Stimulated activated CD4-positive, alpha-beta T cell treated with anti-CD3 and anti-CD28 coated beads, TNF-alpha, amount 100 ng/mL, for 4 hours (primary cell): ENCODE data around the gene SNRPN.
"Not testable (repeated sequence)": the region's sequence is repeated elsewhere in the genome, so short reads cannot be mapped to it uniquely, and the experiment has no call there.

Experiments used
- DNase-seq, 3 experiments: peaks; one replicate each; pipeline ENCODE4 v3.0.0-alpha.2; 2020; ENCODE audit warnings: low read depth in 3 of 3

SNRPN gene

DNA sequence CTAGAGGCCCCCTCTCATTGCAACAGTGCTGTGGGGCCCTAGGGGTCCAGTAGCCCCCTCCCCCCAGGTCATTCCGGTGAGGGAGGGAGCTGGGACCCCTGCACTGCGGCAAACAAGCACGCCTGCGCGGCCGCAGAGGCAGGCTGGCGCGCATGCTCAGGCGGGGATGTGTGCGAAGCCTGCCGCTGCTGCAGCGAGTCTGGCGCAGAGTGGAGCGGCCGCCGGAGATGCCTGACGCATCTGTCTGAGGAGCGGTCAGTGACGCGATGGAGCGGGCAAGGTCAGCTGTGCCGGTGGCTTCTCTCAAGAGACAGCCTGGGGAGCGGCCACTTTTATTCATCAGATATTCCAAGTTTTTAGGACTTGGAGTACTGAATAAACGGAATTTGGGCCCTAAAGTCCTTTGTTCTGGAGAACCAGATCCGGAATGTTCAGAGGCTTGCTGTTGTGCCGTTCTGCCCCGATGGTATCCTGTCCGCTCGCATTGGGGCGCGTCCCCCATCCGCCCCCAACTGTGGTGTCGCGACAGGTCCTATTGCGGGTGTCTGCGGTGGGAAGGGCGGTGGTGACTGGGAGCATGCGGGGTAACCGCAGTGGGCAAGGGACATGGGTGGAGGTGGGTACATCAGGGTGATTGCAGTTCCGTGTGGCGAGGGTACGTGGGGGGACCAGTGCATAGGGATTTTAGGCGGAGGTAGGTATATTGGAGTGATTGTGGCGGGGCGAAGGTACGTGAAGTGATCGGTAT lies at the start of gene SNRPN, which contains the start of gene SNURF:
Gene SNRPN, plus strand, starts transcription at position 205 of the 748 bp plus-strand sequence. CDS start 19,467 bp downstream, outside the sequence.
Gene SNURF, plus strand, starts transcription at position 205 of the 748 bp plus-strand sequence. Its CDS starts 62 bp downstream, at position 267.
- DNase-seq: peak; percentile 32 to 42 (median 36)

DNA sequence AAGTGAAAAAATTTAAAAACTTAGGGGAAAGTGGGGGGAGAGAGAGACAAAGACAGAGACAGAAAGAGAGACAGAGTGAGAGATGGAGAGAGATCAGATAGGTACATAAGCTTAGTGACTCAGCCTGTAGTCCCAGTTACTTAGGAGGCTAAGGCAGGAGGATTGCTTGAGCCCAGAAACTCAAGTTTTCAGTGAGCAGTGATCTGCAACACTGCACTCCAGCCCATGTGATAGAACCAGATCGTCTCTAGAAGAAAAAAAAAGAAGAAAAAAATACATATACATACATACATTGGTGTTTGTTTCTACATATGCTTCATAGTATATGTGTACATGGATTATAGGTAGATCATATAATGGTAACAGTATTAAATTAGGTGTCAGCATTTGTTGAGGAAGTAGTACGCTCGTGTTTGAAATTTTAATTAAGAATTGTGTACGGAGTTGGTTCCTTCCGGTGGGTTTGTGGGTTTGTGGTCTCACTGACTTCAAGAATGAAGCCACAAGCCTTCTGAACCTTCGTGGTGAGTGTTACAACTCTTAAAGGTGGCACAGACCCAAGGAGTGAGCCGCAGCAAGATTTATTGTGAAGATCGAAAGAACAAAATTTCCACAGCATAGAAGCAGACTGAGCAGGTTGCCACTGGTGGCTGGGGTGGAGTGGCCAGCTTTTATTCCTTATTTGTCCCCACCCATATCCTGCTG lies 38.3 kb upstream of the SNRPN start:
- no peak for DNase-seq

DNA sequence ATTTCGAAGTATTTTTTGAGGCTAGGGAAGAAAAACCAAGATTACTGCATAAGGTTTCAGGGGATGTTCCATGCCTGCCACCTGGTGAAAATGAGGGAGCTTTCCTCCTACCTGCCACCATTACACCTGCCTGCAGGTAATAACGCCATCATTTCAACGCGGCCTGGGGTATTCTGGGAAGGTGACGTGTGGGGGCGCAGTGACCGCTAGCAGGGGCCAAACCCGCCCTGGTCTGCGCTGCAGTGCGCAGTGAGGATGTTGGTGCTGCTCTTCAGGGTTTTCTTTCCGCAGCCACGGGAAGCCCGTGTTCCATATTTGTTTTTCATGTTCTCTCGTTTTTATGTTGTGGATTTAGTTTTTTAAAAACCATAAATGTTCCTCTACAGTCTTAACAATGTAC lies 37.4 kb upstream of the SNRPN start:
- no peak for DNase-seq

DNA sequence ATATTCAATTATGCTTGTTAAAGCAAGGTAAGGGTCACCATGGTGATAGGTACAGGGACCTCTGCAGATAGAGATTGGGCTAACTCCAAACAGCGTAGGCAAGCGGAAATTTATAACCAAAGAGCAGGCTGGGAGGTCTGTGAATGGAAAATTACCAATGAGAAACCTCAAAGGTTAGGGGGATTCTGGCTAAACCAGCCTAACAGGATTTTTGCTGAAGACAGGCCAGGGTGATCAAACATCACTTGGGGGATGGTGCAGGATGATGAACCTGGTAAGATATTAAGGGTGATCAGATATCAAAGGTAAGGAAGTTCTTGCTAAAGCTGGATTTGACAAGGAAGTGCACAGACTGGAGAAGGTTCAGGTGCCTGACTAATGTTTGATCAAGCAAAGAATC lies 35.3 kb upstream of the SNRPN start:
- no peak for DNase-seq

DNA sequence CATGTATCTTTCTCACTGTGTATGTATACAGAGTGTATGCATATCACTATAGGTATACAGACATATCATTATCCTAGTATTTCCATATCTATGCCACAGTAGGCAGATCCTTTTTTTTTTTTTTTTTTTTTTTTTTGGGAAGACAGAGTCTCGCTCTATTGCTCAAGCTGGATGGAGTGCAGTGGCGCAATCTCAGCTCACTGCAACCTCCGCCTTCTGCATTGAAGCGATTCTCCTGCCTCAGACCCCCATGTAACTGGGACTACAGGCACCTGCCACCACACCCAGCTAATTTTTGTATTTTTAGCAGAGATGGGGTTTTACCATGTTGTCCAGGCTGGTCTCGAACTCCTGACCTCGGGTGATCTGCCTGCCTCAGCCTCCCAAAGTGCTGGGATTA lies 32.0 kb upstream of the SNRPN start:
- not testable (repeated sequence) for DNase-seq

DNA sequence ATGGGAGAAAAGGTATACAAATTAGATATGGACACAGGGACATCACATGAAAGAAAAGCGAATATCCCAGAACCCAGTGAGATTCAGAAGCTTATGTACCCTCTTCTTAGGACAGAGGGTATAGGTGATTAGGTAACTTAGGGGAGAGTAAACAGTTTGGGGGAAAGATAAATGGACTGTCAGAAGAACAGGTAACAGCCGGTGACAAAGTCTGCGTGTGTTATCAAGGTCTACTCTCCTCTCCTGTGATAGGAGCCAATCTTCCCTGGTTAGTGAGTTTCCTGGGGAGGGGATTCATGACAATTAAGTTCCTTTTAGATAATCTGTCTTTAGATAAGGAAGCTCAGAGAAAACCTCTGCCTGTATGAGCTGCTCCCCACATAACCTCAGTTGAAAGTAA lies 30.6 kb upstream of the SNRPN start:
- no peak for DNase-seq

DNA sequence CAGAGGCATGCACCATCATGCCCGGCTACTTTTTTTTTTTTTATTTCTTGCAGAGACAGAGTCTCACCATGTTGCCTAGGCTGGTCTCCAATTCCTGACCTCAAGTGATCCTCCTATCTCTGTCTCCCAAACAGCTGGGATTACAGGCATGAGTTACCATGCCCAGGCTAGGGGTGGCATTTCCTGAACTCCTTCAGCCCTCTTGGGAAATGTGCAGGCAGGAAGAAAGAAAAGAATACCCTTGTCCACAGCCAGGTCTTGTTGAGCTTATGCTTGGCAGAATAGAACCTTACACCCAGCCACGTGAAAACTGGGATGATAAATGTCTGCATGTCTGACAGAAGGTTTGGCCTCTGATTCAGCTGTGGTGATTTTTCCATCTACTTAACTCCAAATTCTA lies 30.2 kb upstream of the SNRPN start:
- no peak for DNase-seq

DNA sequence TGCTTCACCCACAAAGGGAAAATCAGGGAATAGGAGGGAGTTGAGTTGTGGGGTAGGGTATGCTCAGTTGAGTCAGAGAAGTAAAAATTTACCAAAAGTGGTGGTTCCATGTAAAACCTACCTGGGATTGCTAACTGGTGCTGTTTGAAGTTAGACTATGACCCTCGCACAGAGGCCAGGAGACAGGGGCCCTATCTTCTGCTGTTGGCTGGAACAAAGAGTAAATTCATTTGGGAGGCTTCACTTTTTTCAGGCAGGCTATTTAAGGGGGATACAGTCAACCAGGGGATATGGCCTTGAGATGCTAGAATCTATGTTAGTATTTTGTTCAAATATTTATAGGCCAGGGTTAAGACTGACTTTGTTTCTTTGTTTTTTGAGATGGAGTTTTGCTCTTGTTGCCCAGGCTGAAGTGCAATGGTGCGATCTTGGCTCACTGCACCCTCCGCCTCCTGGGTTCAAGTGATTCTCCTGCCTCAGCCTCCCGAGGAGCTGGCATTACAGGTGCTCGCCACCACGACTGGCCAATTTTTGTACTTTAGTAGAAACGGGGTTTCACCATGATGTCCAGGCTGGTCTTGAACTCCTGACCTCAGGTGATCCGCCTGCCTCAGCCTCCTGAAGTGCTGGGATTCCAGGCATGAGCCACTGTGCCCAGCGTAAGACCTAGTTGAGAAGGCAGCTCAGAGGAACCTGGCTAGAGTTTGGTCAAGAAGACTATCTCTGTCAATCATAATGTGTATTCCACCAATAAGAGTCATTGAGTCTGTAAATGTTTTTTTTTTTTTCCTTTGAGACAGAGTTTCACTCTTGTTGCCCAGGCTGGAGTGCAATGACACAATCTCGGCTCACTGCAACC lies 22.7 kb upstream of the SNRPN start:
- DNase-seq: not testable (repeated sequence)

DNA sequence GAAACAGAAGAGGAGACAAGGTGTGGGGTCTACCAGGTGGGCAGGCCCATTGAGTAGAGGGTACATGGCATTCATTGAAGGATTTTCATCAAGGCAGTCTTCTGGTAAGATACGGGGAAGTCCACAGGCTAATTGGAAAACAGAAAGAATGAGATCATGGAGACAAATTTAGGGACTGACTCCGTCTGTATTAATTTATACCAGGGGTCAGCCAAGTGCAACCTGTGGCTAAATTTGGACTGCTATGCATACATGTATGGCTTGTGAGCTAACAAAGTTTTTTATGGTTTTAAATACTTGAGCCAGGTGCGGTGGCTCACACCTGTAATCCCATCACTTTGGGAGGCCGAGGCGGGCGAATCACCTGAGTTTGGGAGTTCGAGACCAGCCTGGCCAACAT lies 21.1 kb upstream of the SNRPN start:
- no peak for DNase-seq

DNA sequence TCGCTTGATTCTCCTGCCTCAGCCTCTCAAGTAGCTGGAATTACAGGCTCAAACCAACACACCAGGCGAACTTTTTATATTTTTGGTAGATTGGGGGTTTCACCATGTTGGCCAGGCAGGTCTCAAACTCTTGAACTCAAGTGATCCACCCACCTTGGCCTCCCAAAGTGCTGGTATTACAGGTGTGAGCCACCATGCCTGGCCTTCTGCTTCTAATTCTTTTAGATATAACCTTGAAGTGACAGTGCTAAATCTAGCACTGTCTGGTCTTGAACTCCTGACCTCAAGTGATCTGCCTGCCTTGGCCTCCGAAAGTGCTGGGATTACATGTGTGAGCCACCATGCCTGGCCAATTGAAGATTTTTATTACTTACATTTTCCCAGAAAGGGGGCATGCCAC lies 16.6 kb upstream of the SNRPN start:
- not testable (repeated sequence) for DNase-seq

DNA sequence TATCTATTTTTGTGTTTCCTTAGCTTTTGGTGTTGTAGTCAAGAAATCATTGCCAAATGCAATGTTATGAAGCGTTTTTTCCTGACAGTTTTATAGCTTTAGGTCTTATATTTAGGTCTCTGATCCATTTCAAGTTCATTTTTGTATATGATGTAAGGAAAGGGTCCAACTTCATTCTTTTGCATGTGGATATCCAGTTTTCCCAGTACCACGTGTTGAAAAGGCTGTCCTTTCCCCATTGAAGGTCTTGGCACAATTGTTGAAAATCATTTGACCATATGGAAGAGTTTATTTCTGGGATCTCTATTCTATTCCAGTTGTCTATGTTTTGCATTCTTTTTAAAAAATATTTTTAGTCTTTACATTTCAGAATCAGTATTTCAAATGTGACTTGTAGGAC lies 14.6 kb upstream of the SNRPN start:
- DNase-seq: no peak

DNA sequence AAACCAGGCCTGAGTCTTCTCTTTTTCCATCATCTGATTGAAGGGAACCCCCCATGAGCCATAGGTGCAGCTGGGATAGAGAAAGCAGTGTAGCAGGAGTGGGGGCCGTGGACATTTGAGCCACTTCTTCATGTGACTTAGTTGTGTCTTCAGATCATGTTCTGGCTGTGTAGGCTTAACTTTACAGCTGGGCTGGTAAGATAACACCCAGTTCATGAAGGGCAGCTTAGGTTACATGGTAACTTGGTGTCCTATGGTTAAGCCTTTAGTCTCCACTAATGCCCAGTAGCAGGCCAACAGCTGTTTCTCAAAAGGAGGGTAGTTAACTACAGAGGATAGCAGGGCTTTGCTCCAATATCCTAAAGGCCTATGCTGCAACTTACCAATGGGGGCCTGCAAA lies 11.4 kb upstream of the SNRPN start:
- DNase-seq: no peak

DNA sequence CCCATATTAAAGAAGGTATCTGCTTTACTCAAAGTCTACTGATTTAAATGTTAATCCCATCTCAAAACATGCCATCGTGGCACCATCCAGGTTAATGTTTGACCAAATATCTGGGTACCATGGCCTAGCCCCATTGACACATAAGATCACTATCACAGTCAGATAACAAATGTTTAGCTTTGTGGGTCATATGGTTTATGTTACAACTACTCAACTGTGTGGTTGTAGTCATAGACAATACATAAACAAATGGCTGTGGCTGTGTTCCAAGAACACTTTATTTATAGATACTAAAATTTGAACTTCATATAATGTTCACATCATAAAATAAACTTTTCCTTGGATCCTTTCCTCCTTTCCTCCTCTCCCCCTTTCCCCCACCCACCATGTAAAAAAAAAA lies 9.8 kb upstream of the SNRPN start:
- DNase-seq: no peak

DNA sequence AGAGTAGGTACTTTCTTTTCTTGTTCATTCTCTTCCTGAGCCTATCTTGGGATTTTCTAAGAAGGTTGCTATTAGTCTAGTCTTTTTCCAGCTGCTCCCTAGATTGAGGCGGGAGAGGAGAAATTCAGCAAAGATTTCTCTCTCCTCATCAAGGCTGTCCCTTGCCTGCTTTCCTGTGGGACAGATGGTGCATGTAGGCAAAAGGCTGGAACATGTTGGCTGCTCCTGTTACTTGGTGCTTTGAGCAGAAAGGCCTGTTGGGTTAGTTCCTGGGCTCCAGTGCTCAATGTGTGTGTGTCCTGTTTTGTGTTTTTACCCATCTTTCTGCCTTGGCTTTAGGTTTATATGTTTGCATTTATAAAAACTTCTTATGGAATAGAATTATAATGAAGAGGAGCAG lies 9.1 kb upstream of the SNRPN start:
- no peak for DNase-seq

DNA sequence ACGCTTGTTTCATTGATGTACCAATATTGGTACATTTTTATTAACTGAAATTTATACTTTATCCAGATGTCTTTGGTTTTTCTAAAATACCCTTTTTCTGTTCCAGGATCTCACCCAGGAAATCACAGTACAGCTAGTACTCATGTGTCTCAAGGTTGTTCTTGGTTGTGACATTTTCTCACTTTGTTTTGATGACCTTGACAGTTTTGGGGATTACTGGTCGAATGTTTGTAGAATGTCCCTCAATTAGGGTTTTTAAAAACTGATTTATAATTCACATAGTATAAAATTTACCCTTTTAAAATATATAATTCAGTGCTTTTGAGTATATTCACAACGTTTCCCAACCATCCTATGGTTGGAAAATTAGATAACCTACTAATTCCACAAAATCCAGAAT lies 6.3 kb upstream of the SNRPN start:
- no peak for DNase-seq

DNA sequence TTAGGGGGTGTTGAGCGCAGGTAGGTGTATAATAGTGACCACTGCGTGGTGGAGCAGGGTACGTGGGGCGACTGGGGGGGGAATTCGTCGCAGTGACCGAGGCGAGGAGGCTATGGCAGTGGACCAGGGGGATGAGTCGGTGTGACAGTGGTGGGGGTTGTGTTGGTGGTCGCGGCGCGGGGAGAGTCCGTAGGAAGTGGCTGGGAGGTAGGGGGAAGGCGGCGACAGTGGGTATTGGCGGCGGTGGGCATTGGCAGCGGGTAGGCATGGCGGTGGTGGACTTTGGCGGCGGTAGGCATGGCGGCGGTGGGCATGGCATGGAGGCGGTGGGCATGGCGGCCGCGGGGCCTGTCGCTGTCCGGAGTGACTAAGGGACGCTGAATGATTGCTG lies 739 bp downstream of the SNRPN start:
- DNase-seq: no peak

DNA sequence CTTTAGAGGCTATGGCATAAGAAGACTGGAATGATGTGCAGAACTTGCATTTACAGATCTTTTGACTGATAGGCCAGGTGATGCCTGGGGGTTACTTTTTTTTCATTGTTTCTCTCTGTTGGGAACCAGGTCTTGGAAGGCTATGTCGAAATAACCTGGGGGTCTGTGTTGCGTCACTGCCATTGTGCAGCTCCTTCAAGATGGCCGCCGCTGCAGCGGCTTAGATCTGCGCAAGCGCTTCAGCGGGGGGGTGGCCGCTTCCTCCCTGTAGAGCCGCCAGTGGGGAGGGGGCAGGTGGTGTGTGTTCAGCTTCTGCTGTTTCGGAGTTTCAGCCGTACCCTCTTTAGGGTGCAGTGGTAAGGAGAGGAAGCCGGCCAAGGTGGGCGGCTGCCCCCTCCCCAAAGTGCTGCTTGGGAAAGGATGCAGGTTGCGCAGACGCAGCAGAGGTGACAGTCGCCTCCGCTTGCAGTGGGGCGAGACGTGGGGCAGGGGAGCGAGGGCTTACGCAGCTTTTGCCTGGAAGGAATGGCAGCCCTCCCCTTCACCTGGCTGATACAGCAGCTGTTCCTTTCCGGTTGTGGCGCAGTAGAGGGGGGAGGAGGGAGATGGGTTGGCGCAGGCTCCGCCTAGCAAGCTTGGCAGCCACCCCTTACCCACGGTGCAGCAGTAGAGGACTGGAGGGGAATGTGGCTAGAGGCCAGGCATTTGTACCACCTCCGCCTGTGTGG lies 1.5 kb downstream of the SNRPN start:
- DNase-seq: peak; percentile 39 to 59 (median 52)

DNA sequence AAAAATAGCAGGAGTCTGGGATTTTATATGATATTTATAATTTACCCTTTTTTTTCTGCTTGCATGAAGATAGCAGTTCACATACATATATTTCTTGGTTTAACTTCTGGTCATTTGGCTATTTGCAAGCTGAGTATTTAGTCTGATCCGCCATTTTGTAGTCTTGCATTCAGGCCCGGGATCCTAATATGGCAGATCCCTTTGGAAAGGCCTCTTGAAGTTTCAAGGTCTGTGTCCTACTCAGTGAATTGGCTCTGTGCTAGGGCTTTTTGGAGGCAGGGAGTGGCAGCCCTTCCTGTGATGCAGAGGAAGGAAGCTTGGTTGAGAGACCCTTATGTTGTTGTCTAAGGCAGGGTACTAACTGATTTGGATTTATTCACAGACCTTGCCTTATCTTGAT lies 2.9 kb downstream of the SNRPN start:
- DNase-seq: no peak

DNA sequence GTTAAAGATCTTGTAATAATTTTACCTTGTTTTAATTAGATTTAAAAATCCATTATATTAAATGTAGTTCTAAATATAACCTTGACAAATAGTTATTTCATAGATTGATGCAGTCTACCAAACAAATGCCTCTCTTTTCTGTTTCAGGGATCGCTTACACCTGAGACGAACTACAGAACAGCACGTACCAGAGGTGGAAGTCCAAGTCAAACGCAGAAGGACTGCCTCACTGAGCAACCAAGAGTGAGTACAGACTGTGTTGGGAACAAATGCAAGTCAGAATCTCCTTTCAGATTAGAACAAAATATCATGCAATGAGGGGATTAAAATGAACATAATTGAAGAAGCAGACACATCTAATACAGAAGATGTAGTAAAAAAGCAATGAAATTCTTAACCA lies 7.2 kb downstream of the SNRPN start:
- DNase-seq: no peak

DNA sequence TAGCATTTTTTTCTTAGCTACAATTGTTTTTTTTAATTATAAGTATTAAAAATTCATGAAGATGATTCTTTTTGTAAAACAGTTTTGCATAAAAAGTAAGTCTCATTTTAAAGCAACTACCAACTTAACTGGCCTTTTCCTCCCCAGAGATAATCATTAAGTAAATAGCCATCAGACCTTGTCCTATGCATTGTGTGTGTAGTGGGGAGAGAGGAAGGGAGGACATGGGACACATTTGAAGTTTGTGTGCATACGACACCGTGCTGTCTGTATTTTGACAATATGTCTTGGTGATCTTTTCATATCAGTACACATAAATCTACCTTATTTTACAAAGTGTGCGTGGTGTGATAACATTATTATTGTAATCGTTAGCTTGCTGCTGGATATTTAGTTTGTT lies 8.1 kb downstream of the SNRPN start:
- no peak for DNase-seq

DNA sequence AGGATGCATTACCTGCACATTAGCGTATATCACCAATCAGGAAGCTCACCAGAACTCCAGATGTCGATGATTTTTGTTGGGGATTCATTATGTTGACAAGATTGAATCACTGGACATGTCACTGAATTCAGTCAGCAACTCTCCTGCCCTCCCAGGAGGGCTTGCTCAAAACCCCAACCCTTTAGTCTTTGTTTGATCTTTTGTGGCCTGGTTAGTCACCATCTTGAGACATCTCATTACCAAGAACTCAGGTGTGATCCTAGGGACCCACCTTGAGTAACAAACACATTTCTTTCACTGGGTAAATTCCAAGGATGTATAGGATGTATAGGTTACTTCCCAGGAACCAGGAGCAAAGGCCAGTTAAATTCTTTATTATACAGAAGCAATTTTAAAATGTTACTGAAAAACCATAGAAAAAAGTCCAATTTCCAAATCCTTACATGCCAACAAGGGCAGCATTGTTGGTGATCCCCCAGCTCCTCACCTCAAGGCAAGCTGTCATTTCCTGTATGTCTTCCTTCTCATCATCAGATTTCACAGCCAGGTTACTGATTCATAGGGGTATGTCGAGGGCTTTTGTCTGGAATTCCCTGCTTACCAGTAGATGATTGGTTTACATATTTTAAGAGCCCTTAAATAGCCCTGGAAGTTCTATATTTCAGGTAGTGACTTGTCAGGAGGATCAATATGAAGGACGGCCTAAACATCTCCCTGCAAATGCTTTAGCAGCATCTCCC lies 11.7 kb downstream of the SNRPN start:
- no peak for DNase-seq
